Retinal pigment epithelial cell (primary cell): ENCODE results near the gene ACTR3.

Experiments
- DNase-seq: peaks from one replicate; pipeline ENCODE4 v3.0.0-alpha.2; 2010; ENCODE audit warnings: low read depth
- H3K4me3 ChIP-seq: 2 replicates; pipeline ENCODE4 v1.5.1; 2011; ENCODE audit warnings: mild to moderate bottlenecking, low read length, control low read depth, moderate library complexity
- CTCF ChIP-seq: conservative IDR thresholded peaks from 2 replicates; pipeline ENCODE4 v1.5.1; 2011; ENCODE audit warnings: low read depth, low read length, control low read depth, inconsistent platforms

ACTR3 gene

GRCh38 chr2:113876503-113877387, 13.1 kb upstream of the ACTR3 start:
- H3K4me3 ChIP-seq: no peak overlapping the region
- no peak for TF ChIP-seq CTCF
- no peak for DNase-seq

- no peak overlapping the region for H3K4me3 ChIP-seq
- TF ChIP-seq CTCF: no peak
- no peak for DNase-seq
These were observed 11.9 kb upstream of the ACTR3 start for GRCh38 chr2:113877711-113878598.

- no peak overlapping the region for H3K4me3 ChIP-seq
- no peak for TF ChIP-seq CTCF
- DNase-seq: no peak
These were observed 11.1 kb upstream of the ACTR3 start for GRCh38 chr2:113878743-113879142.

GRCh38 chr2:113879457-113879856, 10.4 kb upstream of the ACTR3 start:
- DNase-seq: no peak
- H3K4me3 ChIP-seq: no peak overlapping the region
- TF ChIP-seq CTCF: no peak

- H3K4me3 ChIP-seq: no peak overlapping the region
- TF ChIP-seq CTCF: no peak
These were observed 3.3 kb upstream of the ACTR3 start for GRCh38 chr2:113886479-113887008.

GRCh38 chr2:113887009-113887792, 2.7 kb upstream of the ACTR3 start:
- no peak for DNase-seq
- no peak for TF ChIP-seq CTCF
- no peak overlapping the region for H3K4me3 ChIP-seq

More at GRCh38 chr2:113886479-113887008, 3.3 kb upstream of the ACTR3 start:
- no peak for DNase-seq
